NCI-H2171 (cell line): ENCODE measurements around the gene YIPF1.
"Not testable (repeated sequence)": the region's sequence is repeated elsewhere in the genome, so short reads cannot be mapped to it uniquely, and the experiment has no call there.

Experiments used
- DNase-seq: peaks from one replicate; lab custom pipeline; 2025; lab: John Stamatoyannopoulos, UW

The YIPF1 gene

DNA sequence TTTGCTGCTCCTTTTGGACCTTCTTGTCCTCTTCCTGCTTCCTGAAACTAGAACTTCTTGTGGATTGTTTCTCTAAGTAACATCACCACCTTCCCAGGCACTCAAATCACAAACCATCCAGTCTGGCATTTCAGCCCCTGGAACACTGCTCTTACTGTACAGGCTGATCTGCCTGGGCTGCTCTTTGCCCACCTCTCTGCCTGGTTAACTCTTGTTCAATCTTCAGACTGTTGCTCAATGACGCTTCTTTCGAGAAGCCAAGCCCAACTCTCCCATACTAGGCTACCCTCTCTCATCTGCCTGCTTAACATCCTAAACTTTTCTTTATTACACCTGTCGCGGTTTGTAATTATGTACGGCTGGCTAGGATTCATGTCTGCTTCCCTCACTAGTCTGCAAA, 5.0 kb upstream of the YIPF1 start:
- DNase-seq: no peak

DNA sequence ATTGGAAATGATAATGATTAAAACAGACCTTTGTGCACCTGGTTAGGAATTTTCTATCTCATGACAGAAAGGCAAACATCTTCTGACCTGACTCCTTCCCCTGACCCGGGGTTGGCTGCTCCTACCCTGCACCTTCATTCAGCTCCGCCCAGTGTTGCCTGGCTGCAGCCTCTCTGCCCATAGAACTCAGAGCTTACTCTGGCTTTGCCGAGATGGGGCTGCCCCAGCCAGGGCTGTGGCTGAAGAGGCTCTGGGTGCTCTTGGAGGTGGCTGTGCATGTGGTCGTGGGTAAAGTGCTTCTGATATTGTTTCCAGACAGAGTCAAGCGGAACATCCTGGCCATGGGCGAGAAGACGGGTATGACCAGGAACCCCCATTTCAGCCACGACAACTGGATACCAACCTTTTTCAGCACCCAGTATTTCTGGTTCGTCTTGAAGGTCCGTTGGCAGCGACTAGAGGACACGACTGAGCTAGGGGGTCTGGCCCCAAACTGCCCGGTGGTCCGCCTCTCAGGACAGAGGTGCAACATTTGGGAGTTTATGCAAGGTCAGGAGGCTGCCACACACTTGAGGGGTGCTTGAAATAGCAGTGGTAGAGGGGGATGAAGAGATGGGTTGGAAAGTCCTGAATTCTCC, 4.5 kb upstream of the YIPF1 start, which contains the start of gene DIO1:
DIO1 (plus strand) TSS at position 189 of the 638 bp plus-strand sequence; CDS start at position 213, 24 bp downstream.
- no peak for DNase-seq

DNA sequence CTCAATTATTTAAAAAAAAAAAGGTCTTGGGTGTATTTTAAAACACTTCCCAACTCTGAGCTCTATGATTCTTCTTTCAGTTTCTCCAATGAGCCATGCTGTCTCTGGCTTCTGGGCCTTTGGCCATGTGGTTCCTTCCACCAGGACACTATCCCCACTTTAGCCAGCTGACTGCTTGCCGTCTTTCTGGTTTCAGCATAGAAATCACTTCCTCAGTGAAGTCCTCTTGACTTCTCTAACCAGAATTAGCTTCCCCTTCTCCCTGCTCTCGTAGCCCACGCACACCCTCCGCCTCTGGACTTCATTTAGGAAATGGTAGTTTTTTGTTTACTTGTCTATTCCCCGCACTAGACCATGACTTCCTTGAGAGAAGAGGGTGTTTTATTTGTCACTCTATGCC, 3.3 kb upstream of the YIPF1 start:
- no peak for DNase-seq

DNA sequence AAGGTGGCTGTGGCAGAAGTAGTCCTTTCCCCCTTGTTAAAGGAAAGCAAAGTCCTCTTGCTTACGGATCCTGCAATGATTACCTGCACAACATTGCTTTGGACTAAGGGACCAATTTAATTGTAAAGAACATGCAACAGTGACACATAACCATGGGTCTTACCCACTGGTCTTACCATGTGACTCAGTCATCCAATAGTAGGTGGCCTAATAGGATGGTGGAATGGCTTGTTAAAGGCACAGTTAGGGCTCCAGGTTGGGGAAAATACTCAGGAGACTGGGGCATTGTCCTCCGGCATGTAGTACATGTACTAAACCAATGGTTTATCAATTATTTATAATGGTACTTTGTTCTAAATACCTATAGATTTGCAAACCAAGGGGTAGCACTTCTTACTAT, 2.1 kb upstream of the YIPF1 start:
- DNase-seq: no peak

DNA sequence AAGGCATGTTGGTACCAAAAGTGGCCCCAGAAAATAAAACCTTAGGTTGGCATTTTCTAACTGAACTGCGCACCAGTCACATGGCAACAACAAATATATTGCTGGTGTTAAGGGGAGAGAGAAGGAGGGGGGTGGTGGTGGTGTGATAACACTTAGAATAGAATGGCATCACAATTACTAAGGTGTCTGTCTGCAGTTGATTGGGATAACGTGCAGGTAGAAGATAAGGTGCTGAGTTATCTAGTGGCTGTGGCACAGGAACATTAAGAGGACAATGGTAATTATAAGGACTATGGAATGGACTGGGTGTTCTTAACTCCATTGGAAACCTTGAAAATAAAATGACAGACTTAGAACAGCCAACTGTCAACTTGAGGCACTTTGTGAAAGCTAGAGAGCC, 1.4 kb upstream of the YIPF1 start:
- no peak for DNase-seq

DNA sequence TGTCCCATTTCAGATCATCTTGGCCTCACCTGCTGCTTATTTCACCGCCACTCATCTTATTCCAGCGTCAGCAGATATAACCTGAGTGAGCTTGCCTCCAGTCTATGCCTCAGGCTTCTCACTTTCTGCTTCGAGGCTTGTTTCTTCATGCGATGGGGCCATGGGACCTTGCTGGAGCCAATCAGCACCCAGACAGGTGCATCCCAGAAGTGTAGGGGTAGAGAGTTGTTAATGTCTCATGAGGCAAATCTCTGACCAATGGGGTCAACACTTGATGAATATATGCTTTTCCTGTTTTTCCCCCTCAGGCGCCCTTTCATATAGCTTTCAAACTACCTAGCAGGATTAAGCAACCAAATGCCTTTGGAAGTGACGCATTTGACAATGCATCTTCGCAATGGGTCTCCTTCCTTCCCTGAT, 935 bp upstream of the YIPF1 start:
- no peak for DNase-seq

DNA sequence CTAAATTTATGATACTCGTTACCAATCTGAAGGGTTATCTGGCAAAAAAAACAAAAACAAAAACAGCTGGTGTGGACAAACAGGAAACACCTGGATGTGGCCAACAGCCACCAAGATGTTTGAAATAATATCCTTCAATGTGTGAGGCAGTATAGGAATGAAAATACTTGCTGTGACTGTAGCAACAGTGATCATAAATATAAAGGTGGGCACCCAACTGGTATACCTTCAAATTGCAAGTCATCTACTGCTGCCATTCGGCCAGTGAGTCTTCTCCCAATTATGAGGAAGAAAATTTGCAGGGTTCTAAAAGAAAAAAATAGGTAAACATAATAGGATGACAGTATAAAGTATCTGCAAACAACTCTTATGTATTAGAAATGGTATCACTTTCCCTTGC, 916 bp downstream of the YIPF1 start:
- DNase-seq: no peak

DNA sequence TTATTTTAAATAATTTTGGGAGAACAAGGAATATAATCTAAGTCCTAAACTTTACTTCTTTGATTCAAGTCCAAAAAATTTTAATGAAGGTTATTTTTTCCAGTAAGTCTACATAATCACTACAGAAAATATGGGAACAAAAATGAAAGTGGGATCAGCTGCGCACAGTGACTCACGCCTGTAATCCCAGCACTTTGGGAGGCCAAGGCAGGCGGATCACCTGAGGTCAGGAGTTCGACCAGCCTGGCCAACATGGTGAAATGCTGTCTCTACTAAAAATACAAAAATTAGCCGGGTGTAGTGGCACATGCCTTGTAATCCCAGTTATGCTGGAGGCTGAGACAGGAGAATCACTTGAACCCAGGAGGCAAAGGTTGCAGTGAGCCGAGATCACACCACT, 6.0 kb downstream of the YIPF1 start:
- not testable (repeated sequence) for DNase-seq

DNA sequence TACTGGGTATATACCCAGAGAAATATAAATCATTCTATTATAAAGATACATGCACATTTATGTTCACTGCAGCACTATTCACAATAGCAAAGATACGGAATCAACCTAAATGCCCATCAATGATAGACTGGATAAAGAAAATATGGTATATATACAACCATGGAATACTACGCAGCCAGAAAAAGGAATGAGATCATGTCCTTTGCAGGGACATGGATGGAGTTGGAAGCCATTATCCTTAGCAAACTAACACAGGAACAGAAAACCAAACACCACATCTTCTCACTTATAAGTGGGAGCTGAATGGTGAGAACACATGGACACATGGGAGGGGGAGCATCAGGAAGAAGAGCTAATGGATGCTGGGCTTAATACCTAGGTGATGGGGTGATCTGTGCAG, 7.7 kb downstream of the YIPF1 start:
- not testable (repeated sequence) for DNase-seq

DNA sequence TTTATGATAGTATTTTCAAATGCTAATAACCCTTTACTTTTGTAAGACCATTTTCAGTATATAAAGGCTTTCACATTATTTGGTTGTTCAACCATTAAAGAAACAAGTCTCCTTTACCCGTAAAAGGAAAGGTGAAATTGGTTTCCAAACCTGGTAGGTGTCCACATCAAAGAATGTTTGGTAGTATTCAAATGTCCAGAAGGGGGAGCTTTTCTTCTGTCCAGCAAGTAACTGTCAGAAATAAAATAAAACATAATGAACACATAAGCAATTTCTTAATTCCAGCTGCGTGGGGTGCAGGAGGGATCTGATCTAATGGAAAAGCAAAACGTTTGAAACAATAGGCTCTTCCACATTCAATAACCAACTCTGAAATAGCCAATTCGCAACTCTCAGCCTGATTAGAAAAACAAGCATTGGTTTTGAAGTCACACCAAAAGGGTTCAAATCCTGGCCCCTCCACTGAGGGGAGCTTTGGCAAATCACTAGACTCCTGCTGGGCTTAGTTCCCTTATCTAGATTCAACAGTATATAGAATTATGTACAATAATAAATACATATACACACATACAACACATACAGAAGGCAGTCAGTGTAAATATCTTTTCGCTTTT, 11.0 kb downstream of the YIPF1 start:
- DNase-seq: peak; percentile 20

DNA sequence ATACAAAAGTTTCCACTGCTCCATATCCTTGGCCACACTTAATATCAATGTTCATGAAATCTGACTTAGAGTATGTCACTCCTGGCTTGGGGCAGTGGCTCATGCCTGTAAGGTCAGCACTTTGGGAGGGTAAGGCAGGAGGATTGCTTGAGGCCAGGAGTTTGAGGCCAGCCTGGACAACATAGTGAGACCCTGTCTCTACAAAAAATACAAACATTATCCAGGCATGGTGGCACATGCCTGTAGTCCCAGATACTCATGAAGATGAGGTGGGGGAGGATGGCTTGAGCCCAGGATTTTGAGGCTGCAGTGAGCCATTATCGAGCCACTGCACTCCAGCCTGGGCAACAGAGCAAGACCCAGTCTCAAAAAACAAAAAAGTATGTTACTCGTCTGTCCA, 14.4 kb downstream of the YIPF1 start:
- DNase-seq: not testable (repeated sequence)

DNA sequence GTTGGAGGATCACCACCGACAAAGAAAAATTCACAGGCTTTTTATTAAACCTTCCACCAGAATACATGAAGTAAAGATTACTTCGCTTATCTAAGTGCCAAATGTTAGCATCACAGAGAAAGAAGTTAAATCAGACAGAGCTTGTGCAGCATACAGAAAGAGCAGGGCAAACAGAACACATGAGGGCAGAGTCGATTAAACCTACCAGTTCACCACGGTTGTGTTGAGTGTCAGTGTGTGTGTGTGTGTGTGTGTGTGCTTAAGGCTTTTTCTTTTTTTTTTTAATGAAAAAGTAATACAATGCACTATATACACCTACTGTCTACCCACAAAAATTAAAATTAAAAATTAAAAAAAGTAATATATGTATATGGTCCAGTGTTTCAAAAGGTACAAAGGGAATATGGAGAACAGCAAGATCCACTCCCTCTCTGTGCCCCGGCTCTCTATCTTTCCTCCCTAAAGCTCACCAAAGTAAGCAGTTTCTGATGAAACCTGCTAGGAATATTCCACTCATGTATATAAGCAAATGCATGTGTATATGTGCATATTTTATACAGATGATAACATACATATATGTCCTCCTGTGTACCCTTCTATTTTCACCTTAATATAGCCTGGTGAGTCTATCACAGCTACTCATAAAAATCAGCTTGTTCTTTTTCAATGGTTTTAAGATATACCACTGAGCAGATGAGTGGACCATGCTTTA, 17.7 kb downstream of the YIPF1 start:
- DNase-seq: no peak

DNA sequence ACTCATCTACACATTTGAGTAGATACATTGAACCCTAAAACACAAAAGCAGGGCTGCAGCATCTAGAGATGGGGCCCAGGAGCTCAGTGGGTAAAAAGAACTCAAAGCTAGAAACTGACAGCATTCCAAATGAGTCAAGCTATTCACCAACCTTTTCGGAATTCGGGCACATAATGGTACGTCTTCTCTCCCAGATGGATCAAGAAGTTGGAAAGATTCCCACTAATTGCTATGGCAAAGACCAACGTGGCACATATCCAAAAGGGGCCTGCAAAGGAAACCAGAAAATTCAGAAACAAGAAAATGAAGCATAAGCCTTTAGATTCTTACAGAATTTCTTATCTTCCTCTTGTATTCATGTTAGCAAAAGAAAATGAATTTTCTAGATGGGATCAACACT, 18.4 kb downstream of the YIPF1 start:
- peak; percentile 9 for DNase-seq

DNA sequence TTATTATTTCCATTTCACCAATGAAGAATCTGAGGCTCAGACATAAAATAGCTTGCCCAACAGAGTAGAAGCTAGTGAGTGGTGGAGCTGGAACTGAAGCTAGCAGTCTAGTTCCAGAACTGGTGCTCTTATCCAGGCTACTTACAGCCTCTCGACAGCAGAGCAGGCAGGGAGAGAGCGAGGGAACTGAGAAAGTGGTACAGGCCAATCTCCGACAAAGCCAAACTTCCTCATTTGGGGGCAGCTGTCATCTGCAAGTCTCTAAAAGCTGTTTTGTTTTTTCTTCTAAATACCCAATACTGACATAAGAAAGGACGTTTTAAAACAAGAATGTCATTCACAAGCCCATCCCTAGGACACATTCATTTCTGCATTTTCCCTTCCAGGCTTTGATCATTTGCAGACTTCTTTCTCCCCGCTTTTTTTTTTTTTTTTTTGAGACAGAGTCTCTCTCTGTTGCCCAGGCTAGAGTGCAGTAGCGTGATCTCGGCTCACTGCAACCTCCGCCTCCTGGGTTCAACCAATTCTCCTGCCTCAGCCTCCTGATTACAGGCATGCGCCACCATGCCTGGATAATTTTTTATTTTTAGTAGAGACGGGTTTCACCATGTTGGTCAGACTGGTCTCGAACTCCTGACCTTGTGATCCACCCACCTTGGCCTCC, 20.0 kb downstream of the YIPF1 start:
- DNase-seq: no peak

DNA sequence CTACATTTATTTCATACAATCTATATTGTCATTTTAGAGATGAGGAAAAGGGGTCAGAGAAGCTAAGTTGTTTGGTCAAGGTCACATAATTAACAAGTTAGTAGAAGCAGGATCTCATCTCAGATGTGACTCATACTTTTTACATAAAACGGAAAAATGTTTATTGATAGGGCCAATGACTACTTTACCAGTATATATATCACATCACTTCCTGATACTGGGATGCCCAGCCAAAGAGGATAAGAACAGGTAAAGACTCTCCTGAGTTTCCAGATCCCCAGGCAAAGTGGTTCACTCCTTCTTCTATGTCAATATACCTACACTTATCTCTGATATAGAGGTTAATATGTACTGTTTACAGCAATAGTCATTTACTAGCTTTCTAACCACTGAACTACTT, 21.0 kb downstream of the YIPF1 start:
- no peak for DNase-seq

DNA sequence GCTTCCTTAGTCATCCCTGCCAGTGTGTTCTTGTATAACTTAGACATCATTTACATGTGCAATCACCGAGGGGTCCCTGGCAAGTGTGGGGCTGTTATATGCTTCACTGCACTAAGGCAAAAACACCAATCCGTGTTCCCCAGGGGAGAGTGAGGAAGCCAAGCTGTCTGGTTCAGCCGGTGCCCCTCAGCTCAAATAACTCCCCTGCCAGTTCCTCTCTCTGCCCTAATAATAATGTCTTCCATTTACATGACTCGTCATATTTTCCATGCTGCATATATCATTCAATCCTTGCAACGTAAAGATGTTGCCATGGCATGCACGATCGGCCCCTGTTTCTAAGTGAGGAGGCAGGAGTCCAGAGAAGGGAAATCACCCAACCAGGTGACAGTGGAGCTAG, 27.1 kb downstream of the YIPF1 start:
- DNase-seq: peak; percentile 89

DNA sequence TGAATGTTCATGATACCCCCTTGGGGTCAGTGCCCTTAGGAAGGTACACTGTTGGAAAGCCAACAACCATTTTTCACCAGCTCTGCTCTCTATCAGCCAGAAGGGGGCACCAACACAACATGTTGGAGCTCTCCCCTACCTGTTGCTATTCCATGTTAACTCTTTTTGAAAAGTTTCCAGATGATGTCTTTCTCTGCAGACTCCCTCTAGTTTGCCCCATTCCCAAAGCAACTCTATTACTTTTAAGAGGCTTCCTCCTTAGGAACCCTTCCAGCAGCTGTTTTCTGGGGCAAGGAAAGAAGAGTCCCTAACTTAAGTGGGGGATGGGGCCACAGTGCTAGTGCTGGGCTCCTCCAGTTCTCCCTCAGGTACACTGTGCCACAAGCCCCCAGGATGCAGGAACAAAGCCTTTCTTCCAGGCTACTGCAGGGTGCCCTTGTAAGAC, 28.6 kb downstream of the YIPF1 start:
- peak; percentile 69 for DNase-seq

DNA sequence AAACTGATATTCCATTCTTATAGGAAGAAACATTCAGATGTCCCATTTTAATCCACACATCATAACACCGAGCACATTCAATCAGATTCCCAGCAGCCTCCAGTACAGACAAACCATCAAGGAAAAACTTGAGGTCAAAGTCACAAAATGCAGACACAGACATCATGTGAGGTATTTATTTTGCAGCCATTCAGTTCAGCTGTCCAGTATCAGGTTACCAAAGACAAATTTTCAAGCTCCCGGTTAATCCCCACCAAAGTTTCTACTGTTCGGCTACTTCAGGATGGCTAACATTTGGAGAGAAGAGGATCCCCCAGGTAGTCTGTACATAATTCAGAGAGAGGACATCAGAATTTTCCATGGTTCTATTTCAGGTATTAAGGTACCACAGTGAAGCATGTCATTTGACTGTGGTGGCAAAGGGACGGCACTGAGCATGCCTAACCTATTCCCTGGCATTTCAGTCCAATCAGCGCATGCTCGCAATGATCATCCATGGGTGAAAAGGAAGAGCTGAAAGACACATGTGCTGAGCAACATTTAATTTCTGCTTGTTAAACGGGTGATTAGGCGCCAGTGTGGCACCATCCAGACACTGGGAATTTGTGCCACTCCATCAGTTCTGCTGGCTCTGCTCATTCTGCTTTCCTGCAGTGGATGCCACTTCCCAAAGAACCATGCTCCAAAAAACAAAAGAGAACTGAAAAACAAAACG, 37.9 kb downstream of the YIPF1 start:
- peak; percentile 19 for DNase-seq

DNA sequence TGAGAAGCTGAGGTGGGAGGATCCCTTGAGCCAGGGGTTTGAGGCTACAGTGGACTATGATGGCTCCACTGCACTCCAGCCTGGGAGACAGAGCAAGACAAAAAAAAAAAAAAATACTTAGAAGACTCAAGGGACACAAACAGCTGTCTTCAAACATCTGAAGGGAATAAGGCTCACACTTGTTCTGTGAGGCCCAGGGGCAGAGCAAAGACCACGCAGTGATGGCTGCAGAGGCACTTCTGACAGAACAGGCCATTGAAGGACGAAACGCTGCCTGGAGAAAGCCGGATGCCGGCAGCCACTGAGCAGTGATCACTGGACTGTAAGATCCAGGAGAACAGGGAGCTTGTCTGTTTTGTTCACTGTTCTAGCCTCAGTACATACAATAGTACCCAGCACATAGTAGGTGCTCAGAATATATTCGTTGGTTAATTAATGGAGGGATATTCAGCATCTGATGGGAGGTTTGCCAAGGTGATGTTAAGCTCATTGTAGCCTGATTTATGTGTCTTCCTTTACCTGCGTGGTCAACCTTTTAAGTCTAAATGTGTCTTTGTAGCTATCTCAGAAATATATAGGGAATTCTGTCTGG, 39.4 kb downstream of the YIPF1 start:
- no peak for DNase-seq

DNA sequence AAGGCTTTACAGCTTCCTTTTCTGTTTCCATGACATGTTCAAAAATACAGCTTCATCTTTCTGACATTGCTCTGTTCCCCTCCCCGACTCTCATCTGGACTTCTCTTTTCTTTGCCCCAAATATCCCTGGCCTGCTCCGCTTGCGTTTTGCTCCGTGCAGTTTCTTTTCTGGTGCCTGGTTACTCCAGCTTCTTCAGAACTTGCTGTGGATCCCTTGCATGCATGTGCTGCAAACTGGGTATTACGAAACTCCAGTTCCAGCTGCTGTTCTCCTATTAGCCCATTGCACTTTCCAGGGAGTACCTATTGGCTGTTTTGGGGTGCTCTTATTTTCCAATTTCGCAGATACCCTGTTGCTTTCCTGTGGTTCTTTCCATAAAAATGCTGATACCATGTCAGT, 41.6 kb downstream of the YIPF1 start:
- no peak for DNase-seq

DNA sequence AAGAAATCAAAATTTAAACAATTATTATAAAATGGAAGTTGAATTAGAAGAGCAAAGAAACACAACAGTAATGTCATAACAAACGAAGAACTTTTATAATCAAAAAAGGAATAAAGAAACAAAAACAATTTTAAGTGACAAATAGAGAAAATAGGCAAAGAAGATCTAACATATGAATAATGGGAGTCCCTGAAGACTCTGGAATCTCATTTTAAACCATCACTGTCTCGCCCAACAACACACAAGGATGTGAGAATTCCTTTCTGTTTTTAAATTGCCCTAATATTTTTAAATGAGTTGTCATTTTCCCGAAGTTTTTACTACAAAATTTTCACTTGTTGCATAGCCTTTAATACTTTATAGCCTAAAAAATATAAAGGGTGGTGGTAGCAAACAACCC, 47.2 kb downstream of the YIPF1 start:
- DNase-seq: no peak

DNA sequence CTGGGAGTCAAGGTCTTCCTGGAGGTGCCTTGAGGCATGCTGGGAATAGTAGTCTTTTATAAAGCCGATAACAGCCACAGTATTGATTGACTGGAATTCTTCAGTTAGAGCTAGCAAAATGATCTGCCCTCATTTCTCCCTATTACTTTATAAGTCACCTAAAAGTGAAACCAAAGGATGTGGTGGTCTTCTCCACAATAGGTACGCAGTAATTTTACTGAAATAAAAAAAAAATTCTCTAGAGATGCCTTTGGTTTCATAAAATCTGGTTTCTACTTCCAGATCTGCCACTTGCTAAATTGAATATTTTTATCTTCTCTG, 51.0 kb downstream of the YIPF1 start:
- no peak for DNase-seq
